OCI-LY7 (cell line): Measurements from ENCODE around the gene MPRIP. TPM values are rescaled to one million over a fixed set of nuclear protein-coding genes. Genes with fewer than 3 reads are reported as not detected.

Source experiments
- BruUV-seq: library from RNA; stranded (reverse); fragments of 400-500 nt; replicated peaks from 2 replicates; lab custom pipeline; 2021; lab: Mats Ljungman, UMichigan
- CTCF ChIA-PET: fragments of 300-600 bp; sonication (Branson Sonifier 250); formaldehyde crosslinking; loops from one replicate; lab custom pipeline; 2022; ENCODE audit warnings: antibody characterized with exemption; ENCODE audit not compliant: unreplicated experiment; lab: Charles Lee
- POLR2A ChIA-PET: fragments of 300-600 bp; sonication (Branson Sonifier 250); formaldehyde crosslinking; loops from one replicate; lab custom pipeline; 2022; ENCODE audit warnings: antibody characterized with exemption; lab: Charles Lee
- DNase-seq: peaks from one replicate; pipeline ENCODE4 v3.0.0-alpha.2; 2015; ENCODE audit warnings: low spot score
- H2AFZ ChIP-seq: fragments of 200-600 bp; sonication (generic), shearing (Covaris generic); 2 replicates; pipeline ENCODE4 v1.6.1; 2014; ENCODE audit warnings: mild to moderate bottlenecking, antibody characterized with exemption, low read length, moderate library complexity
- H3K27ac ChIP-seq: fragments of 200-600 bp; sonication (generic); 2 replicates; pipeline ENCODE4 v1.5.1; 2014; ENCODE audit warnings: mixed run types, low read depth, mild to moderate bottlenecking, moderate library complexity, low read length, inconsistent platforms; ENCODE audit not compliant: poor library complexity, severe bottlenecking
- H3K36me3 ChIP-seq: fragments of 200-600 bp; sonication (generic); 2 replicates; pipeline ENCODE4 v1.6.1; 2014; ENCODE audit warnings: mild to moderate bottlenecking, antibody characterized with exemption, low read length, moderate library complexity, mixed read lengths; ENCODE audit not compliant: insufficient read depth
- H3K4me1 ChIP-seq: fragments of 200-600 bp; sonication (generic); 2 replicates; pipeline ENCODE4 v1.5.1; 2014; ENCODE audit warnings: mild to moderate bottlenecking, low read length; ENCODE audit not compliant: insufficient read depth, poor library complexity, severe bottlenecking
- H3K4me2 ChIP-seq: fragments of 200-600 bp; sonication (generic); 2 replicates; pipeline ENCODE4 v1.6.1; 2014; ENCODE audit warnings: mild to moderate bottlenecking, low read length
- H3K4me3 ChIP-seq: fragments of 200-600 bp; sonication (generic); 2 replicates; pipeline ENCODE4 v1.5.1; 2014; ENCODE audit warnings: mild to moderate bottlenecking, low read depth, low read length; ENCODE audit not compliant: poor library complexity, severe bottlenecking
- H3K79me2 ChIP-seq: fragments of 200-600 bp; sonication (generic); 2 replicates; pipeline ENCODE4 v1.6.1; 2016; ENCODE audit warnings: low read depth, mild to moderate bottlenecking, low read length, moderate library complexity, mixed read lengths; ENCODE audit not compliant: insufficient read depth
- H3K9me2 ChIP-seq: fragments of 200-600 bp; sonication (generic); 2 replicates; pipeline ENCODE4 v1.6.1; 2016; ENCODE audit warnings: mild to moderate bottlenecking, low read length, mixed read lengths; ENCODE audit not compliant: insufficient read depth
- H3K9me3 ChIP-seq: fragments of 200-600 bp; sonication (generic); 2 replicates; pipeline ENCODE4 v1.6.1; 2014; ENCODE audit warnings: mild to moderate bottlenecking, mixed run types, low read length, mixed read lengths
- H4K20me1 ChIP-seq: fragments of 200-600 bp; sonication (generic); 2 replicates; pipeline ENCODE4 v1.6.1; 2014; ENCODE audit warnings: mild to moderate bottlenecking, antibody characterized with exemption, low read length, moderate library complexity, mixed read lengths; ENCODE audit not compliant: insufficient read depth
- EZH2phosphoT487 ChIP-seq: fragments of 200-600 bp; sonication (generic); IDR thresholded peaks from 2 replicates; pipeline ENCODE4 v1.6.1; 2018; ENCODE audit warnings: low read depth, borderline replicate concordance, mild to moderate bottlenecking, mixed run types, antibody characterized with exemption, low read length, moderate library complexity, mixed read lengths
- intact Hi-C: fragments of 100-400 bp; cut with micrococcal nuclease; formaldehyde crosslinking; loops from one replicate; pipeline ENCODE4 v1.10.0; 2022; ENCODE audit not compliant: unreplicated experiment
- total RNA-seq, 2 experiments: library from RNA; depleted of rRNA in 1 of 2; stranded (reverse); fragments of >200 nt in 1 of 2; shearing (Covaris generic) in 1 of 2; gene quantifications; 2 replicates each; pipeline ENCODE4 v1.2.3, GENCODE V29; 2014 to 2022
- TF ChIP-seq, protein P1 (sequence below): fragments of 200-600 bp; sonication (generic); conservative IDR thresholded peaks from 2 replicates; pipeline ENCODE4 v1.5.1; 2014; ENCODE audit warnings: mild to moderate bottlenecking, antibody characterized with exemption, low read length, moderate library complexity, mixed read lengths

MPRIP gene
- total RNA-seq, 2 experiments from 2014 or later = 73.3 to 109 TPM

DNA sequence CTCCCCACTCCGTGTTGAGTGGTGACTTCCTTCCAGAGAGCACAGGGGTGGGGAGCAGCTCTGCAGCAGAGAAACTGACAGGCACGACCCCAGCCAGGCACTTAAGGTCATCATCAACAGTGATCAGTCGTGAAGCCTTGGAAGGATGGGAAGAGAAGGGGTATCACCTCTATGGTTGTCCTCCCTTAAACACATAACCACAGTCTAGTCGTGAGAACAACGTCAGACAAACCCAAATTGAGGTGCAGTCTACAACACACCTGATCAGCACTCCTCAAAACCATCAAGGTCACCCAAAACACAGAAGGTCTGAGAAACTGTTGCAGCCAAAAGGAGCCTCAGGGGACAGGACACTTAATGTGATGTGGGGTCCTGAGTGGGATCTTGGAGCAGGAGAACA is 68.3 kb downstream of the MPRIP start:
- Histone ChIP-seq H3K9me3 (no peaks in the 10 kb centered on the region), H3K4me2 (no peak overlapping the region), H3K36me3 (no peaks in the 10 kb centered on the region), H4K20me1 (no peaks in the 10 kb centered on the region), H3K79me2 (no peaks in the 10 kb centered on the region), H3K27ac (no peak overlapping the region), H3K9me2 (no peaks in the 10 kb centered on the region), H3K4me1 (no peaks in the 10 kb centered on the region), H3K4me3 (no peak overlapping the region), H2AFZ (no peak overlapping the region)
- intact Hi-C loops = no loop called here
- POLR2A ChIA-PET = no interaction called here
- no TSS peak for BruUV-seq
- DNase-seq = no peak
- no peak for TF ChIP-seq EZH2phosphoT487
- TF ChIP-seq, protein P1, sequence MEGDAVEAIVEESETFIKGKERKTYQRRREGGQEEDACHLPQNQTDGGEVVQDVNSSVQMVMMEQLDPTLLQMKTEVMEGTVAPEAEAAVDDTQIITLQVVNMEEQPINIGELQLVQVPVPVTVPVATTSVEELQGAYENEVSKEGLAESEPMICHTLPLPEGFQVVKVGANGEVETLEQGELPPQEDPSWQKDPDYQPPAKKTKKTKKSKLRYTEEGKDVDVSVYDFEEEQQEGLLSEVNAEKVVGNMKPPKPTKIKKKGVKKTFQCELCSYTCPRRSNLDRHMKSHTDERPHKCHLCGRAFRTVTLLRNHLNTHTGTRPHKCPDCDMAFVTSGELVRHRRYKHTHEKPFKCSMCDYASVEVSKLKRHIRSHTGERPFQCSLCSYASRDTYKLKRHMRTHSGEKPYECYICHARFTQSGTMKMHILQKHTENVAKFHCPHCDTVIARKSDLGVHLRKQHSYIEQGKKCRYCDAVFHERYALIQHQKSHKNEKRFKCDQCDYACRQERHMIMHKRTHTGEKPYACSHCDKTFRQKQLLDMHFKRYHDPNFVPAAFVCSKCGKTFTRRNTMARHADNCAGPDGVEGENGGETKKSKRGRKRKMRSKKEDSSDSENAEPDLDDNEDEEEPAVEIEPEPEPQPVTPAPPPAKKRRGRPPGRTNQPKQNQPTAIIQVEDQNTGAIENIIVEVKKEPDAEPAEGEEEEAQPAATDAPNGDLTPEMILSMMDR = no peak
- CTCF ChIA-PET = no interaction called here

DNA sequence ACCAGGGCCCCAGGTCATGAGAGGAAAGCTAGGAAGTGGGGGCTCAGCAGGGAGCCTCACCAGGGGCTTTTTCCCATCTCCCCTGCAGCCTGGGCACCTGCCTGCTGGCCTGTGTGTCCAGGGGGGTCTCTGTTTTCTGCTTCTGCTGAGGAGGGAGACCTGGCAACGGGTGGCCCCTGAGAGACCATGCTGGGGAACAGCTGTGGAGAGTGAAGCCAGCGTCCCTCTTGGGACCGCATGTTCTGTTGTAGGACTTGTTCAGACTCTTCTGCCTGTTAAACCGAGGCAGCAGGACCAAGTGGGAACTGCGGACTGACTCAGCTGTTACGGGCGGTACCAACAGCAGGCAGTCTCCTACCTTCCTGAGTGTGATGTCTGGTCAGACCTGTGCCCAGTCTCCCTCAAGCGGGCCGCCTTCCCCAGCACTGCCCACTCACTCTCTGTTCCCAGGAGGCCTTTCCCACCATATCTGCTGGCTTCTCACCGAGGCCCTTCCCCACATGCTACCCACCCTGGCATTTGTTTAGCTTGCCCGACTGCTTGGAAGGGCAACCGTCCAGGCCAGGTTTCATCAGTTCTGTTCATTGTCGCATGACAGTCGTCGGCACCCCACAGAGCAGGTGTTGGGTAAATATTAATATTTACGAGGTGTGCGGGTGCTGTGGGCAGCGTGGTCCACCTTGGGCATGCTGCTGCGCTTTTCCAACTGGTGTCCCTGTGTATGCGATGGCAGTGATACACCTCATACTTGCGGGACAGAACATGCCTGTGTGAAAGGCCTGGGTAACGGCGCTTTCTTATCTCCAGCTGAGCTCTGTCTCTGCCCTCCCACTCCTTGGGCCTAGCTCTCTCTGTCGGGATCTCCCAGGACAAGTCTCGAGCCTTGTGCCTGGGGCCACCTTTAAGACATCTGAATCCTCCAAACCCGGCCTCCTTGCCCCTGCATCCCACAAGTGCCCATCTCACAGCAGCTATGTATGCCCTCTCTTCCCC is 69.4 kb downstream of the MPRIP start:
- H3K27ac ChIP-seq = no peak overlapping the region
- H3K4me1 ChIP-seq = no peaks in the 10 kb centered on the region

More for the DNA sequence above, 69.4 kb downstream of the MPRIP start:
- Histone ChIP-seq H3K9me2 (no peaks in the 10 kb centered on the region), H4K20me1 (no peaks in the 10 kb centered on the region), H3K79me2 (no peaks in the 10 kb centered on the region), H2AFZ (no peak overlapping the region), H3K4me3 (no peak overlapping the region), H3K4me2 (no peak overlapping the region), H3K36me3 (no peaks in the 10 kb centered on the region), H3K9me3 (no peaks in the 10 kb centered on the region)
- ChIA-PET POLR2A (no interaction called here), CTCF (no interaction called here)
- TF ChIP-seq, protein P1 = no peak
- TF ChIP-seq EZH2phosphoT487 = no peak
- intact Hi-C loops = no loop called here
- BruUV-seq = no TSS peak
- DNase-seq = no peak
